ENCODE results near the gene DTNA. TPM values are rescaled to one million over a fixed set of nuclear protein-coding genes. Genes with fewer than 3 reads are reported as not detected.

Gene DTNA
- total RNA-seq, 6 experiments from 2014 or later = 0.58 to 1.2 (median 0.98) TPM

- H3K4me3 Mint-ChIP-seq = no peak overlapping the region
Observed at GRCh38 chr18:34867520-34867919, 157.4 kb downstream of the DTNA start.

GRCh38 chr18:34870555-34871310 lies 160.6 kb downstream of the DTNA start:
- Mint-ChIP-seq H3K27ac (no peak overlapping the region), H3K9me3 (no peaks in the 10 kb centered on the region), H3K4me3 (no peak overlapping the region), H3K36me3 (ENCODE audit: low read depth) (no peaks in the 10 kb centered on the region), H3K4me1 (ENCODE audit: low read depth) (no peaks in the 10 kb centered on the region), H3K27me3 (ENCODE audit: insufficient read depth) (peaks cover 1% of the 10 kb centered on the region)
- DNase-seq = no peak
- no peak for TF ChIP-seq CTCF (IDR thresholded peaks at IDR 0.05)

More at GRCh38 chr18:34867520-34867919, 157.4 kb downstream of the DTNA start:
- peaks cover 1% of the 10 kb centered on the region for H3K27me3 Mint-ChIP-seq (ENCODE audit: insufficient read depth)
- no peaks in the 10 kb centered on the region for H3K4me1 Mint-ChIP-seq (ENCODE audit: low read depth)
- no peak overlapping the region for H3K27ac Mint-ChIP-seq
- TF ChIP-seq CTCF (IDR thresholded peaks at IDR 0.05) = no peak
- no peak for DNase-seq
- H3K9me3 Mint-ChIP-seq = no peaks in the 10 kb centered on the region
- no peaks in the 10 kb centered on the region for H3K36me3 Mint-ChIP-seq (ENCODE audit: low read depth)

- Mint-ChIP-seq H3K4me1 (ENCODE audit: low read depth) (no peaks in the 10 kb centered on the region), H3K9me3 (no peaks in the 10 kb centered on the region), H3K36me3 (ENCODE audit: low read depth) (no peaks in the 10 kb centered on the region), H3K27ac (no peak overlapping the region), H3K4me3 (no peak overlapping the region), H3K27me3 (ENCODE audit: insufficient read depth) (peaks cover 1% of the 10 kb centered on the region)
- DNase-seq = no peak
- TF ChIP-seq CTCF (IDR thresholded peaks at IDR 0.05) = no peak
Observed at GRCh38 chr18:34871435-34871834, 161.3 kb downstream of the DTNA start.

- Mint-ChIP-seq H3K4me1 (ENCODE audit: low read depth) (no peaks in the 10 kb centered on the region), H3K4me3 (no peak overlapping the region), H3K36me3 (ENCODE audit: low read depth) (no peaks in the 10 kb centered on the region), H3K9me3 (no peaks in the 10 kb centered on the region), H3K27me3 (ENCODE audit: insufficient read depth) (peaks cover 1% of the 10 kb centered on the region), H3K27ac (no peak overlapping the region)
- no peak for TF ChIP-seq CTCF (IDR thresholded peaks at IDR 0.05)
- no peak for DNase-seq
Observed at GRCh38 chr18:34872066-34872465, 162.0 kb downstream of the DTNA start.

GRCh38 chr18:34873986-34874580 lies 164.0 kb downstream of the DTNA start:
- Mint-ChIP-seq H3K4me3 (no peak overlapping the region), H3K9me3 (no peaks in the 10 kb centered on the region), H3K27me3 (ENCODE audit: insufficient read depth) (peaks cover 5% of the 10 kb centered on the region), H3K27ac (no peak overlapping the region), H3K4me1 (ENCODE audit: low read depth) (no peaks in the 10 kb centered on the region), H3K36me3 (ENCODE audit: low read depth) (no peaks in the 10 kb centered on the region)
- no peak for TF ChIP-seq CTCF (IDR thresholded peaks at IDR 0.05)
- no peak for DNase-seq

Data from HFFc6 (cell line).